Fibroblast of peridontal ligament (primary cell): Measurements from ENCODE around the gene DLGAP4.
A peak's percentile ranks its signal among the peaks of the same experiment; 100 is the strongest.

ENCODE experiments used
- DNase-seq: peaks from one replicate; pipeline ENCODE4 v3.0.0-alpha.2; 2010; ENCODE audit errors: extremely low read depth

Gene DLGAP4

DNA sequence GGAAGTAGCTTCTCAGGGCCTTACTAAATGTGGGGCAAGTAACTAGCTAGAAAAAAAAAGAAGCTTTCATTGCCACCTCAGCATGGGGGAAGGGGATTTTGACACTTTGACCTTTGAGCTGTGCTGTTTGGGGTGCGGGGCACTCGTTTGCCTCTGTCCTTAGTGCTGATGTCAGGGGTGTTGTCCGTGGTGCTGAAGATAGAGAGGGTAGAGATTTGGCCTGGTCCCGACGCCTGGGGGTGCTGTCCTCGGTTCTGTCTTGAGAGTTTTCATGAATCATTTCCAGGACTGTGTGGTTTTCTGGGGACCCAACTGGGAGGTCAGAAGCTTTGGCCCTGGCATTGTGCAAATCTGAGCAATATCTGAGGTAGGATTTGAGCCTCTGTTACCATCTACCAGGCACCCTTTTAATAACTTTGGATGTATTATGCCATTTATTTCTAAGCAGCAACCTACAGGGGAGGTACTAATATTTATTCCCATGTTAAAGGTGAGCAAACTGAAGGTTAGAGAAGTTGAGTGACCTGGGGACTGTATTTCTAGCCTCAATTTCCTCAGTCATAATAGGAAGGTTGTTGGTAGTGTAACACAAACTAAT lies 78.0 kb downstream of the DLGAP4 start:
- peak; percentile 20 for DNase-seq

DNA sequence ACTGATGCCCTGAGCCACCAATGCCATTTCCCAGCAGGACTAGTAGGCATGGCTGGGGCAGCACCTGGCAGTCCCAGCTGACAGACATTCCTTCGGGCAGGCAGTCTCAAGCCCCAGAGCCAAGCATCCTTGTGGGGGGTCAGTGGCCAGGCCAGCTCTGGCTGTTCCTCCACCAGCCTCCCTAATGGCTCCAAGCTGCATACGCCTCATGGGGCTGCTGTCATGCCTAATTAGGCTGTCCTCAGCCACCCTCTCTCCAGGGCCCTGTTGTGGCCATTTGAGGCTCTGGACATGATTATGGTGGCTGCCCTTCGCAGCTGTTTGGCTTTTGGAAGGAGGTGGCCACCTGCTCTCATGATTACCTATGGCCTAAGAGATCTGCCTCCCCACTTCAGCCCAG lies 79.4 kb downstream of the DLGAP4 start:
- DNase-seq, result no peak

DNA sequence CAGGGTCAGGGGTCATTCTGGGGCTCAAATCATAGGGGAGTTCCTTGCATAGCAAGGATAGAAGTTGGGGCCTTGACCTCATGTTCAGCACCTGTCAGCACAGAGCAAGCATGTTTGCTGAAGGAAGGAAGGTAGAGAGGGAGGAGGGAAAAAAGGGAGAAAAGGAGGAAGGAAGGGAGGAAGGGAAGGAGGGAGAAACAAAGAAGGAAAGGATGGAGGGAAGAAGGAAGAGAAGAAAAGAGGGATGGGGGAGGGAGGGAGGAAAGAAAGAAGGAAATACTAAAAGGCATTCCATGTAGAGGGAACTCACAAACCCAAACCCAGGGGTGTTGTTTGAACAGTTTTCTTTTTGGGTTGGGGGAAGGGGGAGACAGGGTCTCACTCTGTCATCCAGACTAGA lies 80.1 kb downstream of the DLGAP4 start:
- DNase-seq, result no peak

DNA sequence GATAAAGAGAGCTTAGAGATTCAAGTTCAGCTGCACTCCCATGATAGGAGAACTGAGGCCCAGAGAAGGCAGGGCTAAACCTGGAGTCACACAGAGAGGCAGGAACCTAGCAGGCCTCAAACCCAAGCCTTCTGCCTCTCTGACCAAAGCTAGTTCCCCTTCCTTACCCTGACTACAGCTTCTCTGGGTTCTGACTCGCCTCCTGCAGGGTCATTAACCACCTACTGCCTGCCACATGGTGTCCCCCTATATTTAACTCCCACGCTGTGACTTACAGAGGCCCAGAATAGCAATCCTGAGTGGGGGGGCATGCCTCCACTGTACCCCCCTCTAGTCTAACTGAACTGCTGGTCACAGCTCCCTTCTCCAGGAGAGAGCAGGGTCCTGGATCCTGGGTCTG lies 84.1 kb downstream of the DLGAP4 start:
- DNase-seq, result no peak

DNA sequence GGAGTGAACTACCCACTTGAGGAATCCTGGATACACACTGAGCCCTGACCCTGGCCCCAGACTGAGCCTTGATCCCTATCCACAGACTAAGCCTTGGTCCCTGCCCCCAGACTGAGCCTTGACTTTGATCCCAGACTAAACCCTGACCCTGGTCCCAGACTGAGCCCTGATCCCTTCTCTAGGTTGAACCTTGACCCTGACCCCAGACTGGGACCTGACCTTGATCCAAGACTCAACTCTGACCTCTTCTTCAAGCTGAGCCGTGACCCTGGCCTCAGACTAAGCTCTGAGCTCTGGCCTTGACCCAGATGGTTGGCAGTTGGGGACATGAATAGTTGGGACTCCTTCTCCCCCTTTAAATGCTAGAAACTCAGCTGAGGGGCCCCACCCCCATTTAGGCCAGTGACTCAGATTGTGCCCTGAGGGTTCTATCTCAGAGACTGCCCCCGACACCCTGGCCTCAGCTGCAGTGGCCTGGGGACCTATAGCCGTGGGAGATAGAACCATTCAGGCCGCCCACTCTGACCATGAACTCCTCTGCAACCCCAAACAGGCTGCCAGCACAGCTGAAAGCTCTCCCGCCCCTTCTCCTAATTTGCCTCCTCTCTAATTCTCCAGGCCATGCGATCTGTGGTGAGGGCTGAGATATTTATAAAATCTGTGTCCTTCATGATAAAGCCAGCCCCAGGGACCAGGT lies 84.7 kb downstream of the DLGAP4 start:
- no peak for DNase-seq

DNA sequence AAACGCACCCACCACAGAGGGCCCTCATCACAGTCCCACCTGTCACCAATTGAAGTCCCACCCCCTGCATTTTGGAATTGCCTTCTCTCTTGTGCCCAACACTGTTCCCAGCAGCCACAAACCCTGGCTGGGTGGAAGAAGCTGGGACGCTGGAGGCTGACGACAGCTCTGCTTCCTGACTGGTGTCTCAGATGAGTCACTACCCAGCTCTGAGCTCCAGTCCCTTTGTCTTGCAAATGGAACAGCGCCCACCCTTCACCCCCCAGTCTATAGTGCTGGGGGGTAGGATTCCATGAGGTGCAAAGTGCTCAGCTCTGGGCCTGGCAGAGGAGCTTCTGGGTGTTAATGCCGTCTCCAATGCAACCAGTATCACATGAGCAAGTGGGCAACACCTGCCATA lies 85.3 kb downstream of the DLGAP4 start:
- DNase-seq, result no peak

DNA sequence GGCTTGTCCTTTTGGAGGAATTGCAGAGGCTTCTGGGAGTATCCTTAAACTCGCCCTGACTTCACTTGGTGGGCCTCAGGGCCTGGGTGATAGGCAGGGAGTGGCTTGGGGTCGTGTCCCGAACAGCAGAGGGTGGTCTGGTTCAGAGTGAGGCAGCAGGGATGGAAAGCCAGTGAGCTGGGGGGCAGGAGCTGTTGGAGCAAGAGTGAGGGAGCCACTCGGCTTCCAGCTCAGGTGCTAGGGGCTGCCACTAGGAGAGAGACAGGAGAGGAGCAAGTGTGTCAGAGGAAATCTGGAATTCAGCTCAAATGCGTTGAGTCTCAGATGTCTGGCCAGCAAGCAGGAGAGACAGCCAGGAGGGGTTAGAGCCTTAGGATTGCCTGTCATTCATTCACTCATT lies 85.8 kb downstream of the DLGAP4 start:
- DNase-seq, result no peak

DNA sequence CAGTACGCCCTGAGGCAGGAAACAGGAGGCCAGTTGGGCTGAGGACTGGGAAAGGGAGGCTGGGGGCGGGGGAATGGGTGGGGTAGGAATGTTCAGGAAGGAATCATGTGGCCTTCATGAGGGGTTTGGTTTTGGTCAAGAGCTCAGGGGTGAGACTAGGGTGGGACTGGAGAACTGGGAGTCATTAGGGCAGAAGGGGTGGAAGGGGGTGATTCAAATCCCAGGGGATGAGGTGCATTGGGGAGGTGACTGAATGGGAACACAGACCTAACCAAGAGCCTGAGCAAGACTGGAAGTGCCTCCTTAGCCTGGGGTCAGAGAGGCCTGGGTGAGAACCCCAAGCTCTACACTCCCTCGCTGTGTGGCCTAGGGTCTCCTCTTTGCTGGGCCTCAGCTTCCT lies 86.8 kb downstream of the DLGAP4 start:
- DNase-seq, result no peak

DNA sequence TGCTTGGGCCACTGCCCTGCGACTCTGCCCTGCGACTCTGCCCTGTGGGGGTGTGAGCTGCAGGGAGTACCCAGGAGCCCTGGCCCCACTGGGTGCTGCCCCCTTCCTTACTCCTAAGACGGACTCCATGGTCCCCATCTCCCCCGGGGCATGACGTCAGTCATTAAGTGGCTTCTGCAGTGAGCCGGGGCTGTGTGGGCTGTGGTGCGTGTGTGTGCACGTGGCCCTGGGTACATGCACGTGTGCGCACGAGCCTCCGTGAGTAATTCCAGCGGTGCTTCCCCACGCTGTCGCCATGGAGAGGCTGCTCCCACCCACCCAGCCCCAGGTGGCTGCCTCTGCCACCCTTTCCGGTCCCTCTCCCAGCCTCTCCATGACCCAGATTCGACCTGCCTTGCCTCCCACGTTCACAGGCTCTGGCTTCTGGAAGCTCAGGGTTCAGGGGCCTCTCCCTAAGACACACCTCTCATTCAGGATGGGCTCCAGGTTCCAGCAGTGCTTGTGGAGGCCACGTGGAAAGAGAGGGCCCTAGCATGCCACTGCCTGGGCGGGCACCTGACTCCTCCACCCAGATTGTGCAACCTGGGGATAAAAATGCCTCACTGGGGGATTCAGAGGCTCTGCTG lies 88.3 kb downstream of the DLGAP4 start:
- no peak for DNase-seq

DNA sequence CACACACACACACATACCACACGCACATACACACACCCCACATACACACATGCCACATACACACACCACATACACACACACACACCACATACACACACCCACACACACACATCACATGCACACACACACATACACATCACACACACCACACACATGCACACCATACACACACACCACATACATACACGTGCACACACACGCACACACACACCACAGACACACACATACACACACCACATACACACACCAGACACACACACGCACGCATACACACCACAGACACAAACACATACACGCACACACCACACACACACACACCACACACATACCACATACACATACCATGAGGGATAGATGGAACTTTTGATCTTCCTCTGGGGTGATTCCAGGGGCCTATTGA lies 90.2 kb downstream of the DLGAP4 start:
- no peak for DNase-seq

DNA sequence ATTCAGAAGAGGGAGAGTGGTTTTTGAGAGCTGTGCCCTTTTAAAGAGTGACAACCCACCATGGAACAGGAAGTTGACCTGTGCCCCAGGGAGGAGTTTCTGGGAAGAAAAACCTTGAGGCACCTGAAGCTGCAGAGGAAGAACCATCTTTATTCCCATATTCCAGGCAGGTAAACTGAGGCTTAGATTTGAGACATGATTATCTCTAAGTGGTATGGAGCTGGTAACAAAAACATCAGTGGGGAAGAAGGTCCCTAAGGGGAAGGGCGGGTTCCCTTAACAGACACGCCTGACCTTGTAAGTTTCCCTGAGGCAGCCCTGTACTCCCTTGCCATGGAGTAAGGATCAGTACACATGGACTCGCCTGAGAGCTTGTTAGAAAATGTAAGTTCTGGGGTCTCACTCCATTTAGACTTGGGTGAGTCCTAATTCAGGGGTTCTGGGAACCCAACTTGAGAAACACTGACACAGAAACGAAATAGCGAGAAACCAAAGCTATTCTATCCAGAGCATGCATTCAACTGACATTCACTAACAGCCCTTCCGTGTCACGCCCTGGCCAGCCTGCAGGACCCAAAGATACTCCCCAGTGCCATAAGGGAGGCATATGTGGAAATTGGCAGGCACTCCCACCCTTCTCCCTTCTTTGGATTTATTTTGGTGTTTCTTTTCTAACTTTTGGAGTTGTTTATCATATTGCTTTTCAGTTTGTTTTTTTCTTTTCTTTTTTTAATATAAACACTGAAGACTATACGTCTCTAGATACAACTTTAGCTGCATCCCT lies 90.9 kb downstream of the DLGAP4 start:
- DNase-seq, result no peak

DNA sequence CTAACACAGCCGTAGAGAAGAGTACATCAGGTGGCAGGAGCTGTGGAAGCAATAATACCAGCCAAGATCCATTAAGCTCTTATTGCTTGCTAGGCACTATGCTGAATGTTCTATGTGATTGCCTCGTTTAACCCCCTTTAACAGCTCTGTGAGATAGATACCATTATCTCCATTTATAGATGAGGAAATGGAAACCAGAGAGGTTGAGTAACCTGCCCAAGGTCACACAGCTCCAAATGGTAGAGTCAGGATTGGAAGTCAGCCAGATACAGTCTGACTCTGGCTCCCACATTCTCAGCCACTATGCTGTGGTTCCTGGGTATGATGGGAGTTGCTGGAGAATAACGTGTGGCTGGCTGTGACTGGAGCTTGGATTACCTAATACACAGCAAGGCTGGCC lies 92.4 kb downstream of the DLGAP4 start:
- no peak for DNase-seq

DNA sequence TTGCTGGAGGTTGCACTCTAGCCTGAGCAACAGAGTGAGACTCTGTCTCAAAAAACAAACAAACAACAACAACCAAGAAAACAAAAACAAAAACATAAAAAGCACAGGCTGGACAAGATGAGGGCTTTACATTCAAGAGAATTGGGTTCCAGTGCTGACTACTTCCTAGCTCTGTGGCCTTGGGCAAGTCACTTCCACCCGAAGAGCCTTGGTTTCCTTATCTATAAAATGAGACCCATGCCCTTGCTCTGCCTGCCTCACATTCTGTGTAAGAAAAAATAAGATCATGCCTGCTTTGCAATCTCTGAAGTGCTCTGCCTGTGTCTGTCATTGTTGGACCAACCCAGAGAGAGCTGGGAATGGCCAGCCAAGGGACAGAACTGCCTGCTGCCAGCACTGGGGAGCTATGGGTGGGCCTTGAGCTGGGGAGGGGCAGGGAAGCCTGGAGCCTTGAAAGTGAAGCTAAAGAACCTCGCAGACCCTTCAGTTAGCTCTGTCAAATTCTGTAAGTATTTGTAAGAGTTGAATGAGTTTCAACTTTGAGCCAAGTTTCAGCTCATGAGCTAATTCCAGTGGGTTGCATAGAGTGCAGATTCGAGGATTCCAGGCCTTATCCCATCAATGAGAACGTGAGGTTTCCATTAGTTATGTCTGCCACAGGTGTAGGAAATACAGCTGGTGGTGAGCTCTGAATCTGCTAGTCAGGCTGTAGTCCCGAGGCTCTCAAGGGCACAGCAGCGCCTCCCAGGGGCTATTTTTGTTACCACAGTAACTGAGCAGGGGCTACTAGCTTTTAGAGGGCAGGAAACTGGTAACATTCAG lies 93.2 kb downstream of the DLGAP4 start:
- DNase-seq, result peak; percentile 6

DNA sequence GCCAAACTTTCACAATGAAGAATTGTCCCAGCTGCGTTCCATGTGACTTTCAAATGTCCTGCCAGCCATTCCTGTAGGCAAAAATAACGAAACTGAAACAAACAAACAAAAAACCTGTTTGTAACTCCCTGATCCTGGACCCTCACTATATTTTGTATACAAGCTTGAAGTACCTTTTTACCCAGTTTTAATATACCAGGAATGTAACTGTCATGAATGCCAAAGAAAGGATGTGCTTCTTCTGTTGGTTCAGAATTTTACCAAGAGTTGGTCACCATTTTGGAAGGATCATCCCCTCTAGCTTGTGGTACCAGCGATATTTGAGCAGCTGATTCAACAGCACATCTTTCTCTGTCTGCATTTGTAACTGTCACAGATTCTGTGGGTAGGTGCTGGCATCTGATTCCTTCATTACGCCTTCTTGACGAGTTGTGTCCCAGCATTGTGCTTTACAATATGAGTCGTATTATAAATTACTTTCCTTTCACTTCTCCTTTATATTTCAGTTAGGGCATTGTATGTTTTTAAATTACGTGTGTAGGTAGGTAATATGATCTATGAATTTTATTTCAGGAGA lies 93.9 kb downstream of the DLGAP4 start:
- no peak for DNase-seq

DNA sequence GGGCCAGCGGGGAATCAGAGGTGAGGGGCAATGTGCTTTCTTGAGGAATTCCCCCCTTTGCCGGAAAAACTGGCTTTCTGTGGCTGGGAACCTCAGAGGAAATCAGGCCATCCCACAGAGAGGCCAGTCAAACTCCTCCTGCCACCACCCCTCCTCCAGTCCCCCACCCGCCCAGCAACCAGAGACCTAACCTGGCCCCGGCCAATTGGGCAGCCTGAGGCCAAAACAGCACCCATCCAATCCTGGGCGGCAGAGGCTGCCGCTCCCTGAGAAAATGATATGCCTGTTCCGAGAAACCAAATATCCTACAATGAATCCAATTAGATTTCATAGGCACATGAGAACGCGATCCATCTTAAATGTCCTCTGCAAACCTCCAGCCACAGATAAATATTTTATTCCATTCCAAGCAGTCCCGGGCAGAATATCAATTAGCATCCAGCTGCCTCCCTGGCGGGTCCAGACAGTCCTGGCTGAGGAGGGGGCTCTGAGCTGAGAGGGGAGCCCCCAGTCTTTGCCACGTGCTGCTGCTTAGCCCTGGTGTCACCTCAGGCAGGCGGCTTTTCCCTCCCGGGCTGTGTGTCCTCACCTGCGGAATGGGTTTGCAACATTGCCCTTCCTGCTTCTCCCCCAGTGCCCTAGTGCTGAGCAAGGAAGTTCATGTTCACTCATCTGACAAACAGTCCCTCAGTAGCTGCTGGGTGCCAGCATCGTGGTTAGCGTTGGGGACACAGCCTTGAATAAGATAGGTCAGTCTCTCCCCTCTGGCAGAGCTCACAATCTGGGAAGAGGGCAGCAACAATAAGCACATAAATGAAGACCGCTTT lies 95.0 kb downstream of the DLGAP4 start:
- DNase-seq, result no peak

DNA sequence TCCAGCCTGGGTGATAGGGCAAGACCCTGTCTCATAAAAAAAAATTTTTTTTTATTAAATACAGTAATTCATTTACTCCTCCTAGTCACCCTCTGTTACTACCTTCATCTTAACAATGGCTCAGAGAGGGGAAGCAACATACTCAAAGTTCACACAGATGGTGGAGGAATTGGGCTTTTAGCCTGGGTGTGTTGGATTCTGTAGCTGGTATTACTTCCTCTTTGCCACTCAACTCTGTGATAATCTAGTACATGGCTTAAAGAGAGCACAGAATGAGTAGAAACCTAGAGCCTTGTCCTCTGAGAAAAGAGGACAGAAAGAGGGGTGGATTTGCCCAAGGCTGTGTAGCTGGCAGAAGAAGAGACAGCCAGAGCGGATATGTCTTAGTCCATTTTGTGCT lies 96.6 kb downstream of the DLGAP4 start:
- DNase-seq, result no peak

DNA sequence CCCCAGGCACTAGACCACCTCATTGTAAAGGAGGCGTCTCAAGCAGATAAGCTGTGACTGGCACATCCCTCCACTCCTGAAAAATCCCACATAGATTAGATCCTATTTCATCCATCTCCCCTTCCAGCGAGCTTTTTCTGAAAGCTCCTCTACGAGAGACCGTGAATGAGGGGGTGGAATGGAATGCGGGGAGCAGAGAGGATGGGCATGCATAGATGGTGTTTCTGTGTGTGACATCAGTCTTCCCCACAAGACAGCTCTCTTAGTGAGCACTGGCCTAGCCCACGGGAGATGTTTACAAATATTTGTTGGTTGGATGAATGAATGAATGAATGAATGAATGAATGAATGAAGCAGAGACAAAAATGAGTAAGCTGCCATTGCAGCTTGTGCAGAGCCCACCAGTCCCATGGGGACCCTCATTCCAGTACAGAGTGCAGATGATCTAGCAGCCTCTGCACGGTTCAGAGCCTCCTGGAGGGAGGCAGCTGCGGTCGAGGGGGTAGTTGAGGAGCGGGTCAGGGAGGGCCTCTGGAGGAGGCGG lies 98.4 kb downstream of the DLGAP4 start:
- DNase-seq, result no peak

DNA sequence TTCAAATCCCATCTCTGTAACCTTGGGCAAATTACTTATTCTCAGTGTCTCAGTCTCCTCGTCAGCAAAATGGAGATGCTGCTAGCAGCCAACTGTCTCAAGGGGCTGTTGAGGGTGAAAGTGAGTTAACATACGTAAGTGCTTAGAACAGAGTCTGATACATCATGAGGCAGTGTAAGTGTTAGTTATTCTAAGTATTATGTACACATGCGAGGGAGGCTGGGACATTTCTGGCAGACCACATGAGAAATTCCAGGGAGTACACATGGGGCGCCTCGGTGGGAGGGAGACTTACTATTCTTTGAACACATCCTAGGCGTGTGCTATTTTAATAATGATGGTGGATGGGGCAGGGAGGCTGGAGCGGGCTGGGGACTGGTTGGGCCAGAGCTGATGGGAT lies 99.1 kb downstream of the DLGAP4 start:
- peak; percentile 9 for DNase-seq

DNA sequence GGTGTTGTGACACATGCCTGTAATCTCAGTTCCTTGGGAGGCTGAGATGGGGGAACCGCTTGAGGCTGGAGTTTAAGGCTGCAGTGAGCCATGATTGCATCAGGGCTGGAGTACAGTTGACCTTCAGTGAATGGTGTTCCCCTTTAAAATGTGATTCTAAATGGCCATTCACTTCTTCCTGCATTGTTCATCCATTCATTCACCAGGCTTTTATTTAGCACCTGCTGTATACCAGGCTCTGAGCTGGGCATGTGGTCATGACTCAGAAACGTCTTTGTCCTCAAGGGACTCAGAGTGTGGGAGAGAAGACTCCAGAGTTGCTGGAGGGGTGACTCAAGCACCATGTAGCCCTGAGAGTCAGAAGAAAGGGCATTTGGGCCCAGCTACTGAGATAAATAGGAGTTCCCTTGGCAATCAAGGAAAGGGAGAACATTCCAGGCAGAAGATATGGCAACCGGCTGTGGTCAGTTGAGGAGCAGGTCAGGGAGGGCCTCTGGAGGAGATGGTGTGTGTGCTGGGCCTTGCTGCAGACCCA lies 101.1 kb downstream of the DLGAP4 start:
- peak; percentile 32 for DNase-seq

DNA sequence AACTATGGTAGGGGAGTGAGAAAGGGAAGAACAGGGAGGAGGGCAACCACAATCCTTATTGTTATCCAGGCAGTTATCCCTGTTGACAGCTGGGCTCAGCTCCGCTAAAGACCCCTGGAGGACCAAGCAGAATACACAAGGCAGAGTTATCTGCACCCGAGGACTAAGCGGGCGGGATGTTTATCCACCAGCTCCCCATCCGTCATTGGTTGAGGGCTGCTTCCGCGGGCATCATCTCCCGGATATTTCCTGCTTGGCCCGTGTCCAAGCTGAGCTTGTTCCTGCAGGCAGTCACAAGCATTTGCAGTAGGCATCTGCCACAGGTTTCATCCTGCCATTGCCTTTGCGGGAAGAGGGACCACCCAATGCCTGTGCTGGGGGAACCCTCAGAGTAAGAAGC lies 102.1 kb downstream of the DLGAP4 start:
- DNase-seq, result no peak
